Activated CD8-positive, alpha-beta memory T cell treated with anti-CD3 and anti-CD28 coated beads for 1 hour (primary cell): ENCODE data around the gene CDK19.

Experiments used
- DNase-seq, 2 donors: peaks; one replicate each; pipeline ENCODE4 v3.0.0-alpha.2; 2020; ENCODE audit warnings: low read depth in 1 of 2; ENCODE audit errors: extremely low read depth in 1 of 2

The CDK19 gene

DNA sequence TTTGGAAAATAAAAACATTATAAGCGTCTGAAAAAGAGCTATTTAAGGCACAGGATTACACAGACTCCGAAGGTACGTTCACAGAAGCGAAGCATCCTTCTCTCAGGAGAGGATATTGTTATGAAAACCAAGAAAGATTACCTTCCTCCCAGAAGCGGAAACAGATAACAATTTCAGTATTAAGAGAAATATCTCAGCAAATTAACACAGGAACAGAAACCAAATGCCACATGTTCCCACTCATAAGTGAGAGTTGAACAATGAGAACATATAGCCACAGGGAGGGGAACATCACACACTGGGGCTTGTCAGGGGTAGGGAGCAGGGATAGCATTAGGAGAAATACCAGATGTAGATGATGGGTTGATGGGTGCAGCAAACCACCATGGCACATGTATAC is 109.7 kb downstream of the CDK19 start:
- DNase-seq: no peak

DNA sequence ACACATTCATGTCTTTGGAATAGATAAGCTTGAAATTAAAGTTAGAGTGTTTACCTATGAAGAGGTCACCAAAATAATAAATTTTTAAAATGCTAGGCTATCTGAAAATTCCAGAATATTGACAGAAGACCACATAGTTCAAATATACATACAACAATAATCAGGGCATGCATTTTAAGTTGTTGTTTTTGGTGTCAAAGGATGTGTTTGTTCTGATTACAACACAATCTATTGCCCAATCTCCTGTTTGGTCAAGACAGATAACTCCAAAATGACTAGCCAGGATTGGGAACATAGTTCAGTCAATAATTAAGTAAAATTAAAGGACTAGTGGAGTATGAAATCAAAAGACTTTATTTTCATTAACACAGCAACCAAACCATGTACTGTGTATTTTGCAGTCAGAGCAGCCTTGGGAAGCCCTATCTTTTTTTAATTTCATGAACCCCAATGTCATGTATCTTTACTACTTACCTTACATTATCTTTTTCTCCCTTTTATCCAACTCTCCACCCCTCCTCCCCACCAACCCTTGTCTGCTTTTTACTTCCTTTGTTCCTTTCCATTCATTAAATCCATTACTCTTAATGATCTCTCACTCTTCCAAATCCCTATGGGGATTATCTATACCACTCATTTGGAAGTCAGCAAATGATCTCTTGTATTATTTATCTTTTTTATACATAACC is 111.2 kb downstream of the CDK19 start:
- no peak for DNase-seq

DNA sequence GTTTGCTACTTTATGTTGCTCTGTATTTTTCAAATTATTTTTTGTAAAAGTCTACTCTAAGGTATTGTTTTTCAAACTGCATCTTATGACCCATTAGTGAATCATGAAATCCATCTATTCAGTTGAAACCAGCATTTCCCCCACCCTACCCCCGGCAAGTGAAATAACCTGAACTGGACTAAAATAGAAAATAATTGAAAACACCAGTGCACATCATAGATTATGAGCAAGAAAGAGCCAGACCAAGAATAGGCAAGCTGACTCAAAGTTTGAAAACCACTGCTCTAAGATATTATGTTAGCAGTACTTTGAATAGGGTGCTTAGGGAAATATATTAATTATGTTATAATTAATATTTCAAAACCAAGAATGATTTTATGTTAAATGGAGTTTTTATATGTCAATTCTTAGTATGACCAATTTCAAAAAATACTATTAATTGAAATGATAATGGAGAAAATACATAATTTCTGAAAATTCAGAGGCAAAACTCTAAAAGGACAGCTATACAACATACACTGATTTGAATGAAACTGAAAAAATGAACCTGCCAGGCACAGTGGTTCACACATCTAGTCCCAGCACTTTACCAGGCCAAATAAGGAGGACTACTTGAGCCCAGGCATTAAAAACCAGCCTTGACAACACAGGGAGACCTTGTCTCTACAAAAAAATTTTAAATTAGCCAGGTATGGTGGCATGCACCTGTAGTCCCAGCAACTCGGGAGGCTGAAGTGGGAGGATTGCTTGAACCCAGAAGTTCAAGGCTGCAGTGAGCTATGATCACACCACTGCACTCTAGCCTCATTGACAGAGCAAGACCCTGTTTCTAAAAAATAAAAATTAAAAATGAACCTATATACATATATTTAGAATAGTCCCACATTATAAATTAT is 112.0 kb downstream of the CDK19 start:
- no peak for DNase-seq

DNA sequence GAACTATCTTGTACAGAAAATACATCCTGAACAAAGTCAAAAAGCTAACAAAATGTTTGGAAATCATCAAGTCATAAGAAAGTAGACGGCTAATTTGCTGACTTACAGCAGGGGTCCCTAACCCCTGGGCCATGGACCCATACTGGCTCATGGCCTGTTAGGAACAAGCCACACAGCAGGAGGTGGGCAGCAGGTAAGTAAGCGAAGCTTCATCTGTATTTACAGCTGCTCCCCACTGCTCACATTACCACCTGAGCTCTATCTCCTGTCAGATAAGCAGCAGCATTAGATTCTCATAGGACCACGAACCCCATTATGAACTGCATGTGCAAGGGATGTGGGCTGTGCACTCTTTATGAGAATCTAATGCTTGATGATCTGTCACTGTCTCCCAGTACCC is 115.5 kb downstream of the CDK19 start:
- DNase-seq: no peak

DNA sequence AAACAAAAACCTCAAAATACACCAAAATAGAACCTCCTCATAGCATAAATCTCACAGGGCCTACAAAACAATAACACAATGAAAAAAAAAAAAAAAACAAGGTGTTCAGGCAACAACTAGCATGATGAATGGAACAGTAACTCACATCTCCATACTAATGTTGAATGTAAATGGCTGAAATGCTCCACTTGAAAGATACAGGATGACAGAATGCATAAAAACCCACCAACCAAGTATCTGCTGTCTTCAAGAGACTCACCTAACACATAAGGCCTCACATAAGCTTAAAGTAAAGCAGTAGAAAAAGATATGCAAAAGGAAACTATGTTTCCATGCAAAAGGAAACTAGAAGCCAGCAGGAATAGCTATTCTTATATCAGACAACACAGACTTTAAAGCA is 121.3 kb downstream of the CDK19 start:
- no peak for DNase-seq

DNA sequence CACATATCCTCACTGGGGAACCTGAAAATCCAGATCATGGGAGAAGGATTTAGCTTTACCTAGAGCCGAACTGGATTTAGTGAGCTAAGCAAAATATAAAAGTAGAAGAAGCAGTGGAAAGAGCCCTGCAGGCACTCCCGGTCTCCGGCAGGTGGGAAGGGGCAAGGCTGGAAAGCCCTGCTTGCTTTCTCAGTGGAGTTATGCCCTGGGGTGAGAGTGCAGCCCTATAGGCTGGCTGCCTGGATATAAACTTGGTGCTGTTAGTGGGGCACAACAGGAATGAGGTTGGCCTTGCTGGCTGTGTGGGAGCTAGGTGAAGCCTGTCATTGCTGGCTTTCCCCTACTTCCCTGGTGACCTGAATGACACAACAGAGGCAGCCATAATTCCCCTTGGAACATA is 122.0 kb downstream of the CDK19 start:
- no peak for DNase-seq

DNA sequence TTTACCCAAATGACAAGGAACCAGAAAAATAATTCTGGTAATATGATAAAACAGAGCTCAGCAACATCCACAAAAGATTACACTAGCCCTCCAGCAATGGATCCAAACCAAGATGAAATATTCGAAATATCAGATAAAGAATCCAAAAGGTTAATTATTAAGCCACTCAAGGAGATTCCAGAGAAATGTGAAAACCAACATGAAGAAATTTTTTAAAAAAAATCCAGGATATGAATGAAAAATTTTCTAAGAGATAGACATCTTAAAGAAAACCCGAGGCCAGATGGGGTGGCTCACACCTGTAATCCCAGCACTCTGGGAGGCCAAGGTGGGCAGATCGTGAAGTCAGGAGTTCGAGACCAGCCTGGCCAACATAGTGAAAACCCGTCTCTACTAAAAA is 124.4 kb downstream of the CDK19 start:
- no peak for DNase-seq

DNA sequence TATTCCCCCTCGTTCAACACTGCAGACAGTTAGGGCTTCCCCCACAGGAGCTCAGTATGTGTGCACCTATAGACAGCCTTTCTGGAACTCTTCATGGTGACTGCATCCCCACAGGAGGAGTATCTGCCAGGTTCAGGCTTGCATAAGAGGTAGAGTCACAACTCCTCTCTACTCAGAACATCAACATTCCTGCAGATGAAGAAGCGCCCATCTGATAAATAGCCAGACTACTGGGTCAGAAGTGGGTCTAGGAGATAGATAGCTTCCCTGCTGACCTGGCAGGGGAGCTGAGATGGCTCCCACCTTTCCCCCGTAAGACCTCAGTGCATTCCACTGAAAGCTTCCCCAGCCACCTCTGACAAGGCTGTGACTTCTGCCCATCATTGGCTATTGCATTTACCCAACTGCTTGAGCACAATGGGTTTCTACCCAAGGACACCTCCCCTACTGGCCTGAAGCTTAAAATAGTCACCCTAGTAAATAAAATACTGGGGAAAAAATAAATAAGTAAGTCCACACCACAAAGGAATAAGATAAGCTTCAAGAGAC is 125.1 kb downstream of the CDK19 start:
- no peak for DNase-seq

DNA sequence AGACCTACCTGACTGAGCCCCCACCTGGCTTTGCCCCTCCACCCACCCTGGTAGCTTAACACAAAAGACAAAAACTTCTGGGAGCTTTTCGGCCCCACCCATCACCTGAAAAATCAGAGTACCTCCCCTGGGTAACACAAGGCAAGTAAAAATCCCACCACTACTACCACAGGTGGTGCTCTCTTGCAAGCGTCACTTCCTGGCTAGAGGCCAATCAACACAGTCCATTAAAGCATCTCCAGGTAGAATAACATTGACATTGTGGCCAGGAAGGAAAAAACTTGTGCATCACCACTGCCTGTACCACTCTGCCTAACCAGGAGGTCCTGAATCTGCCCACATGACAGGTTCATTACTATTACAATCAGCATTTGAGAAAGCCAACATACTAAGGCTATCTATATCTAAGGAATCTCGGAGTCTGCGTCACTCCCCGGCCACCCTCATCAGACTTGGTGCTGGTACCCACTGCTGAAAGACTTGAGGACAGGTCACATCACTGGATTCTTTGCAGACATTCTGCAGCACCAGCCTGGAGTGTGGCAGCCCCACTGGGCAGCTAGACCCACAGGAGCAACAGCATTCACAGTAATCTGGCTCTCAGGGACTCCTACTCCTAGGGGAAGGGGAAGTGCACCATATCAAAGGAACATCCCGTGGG is 125.9 kb downstream of the CDK19 start:
- no peak for DNase-seq

DNA sequence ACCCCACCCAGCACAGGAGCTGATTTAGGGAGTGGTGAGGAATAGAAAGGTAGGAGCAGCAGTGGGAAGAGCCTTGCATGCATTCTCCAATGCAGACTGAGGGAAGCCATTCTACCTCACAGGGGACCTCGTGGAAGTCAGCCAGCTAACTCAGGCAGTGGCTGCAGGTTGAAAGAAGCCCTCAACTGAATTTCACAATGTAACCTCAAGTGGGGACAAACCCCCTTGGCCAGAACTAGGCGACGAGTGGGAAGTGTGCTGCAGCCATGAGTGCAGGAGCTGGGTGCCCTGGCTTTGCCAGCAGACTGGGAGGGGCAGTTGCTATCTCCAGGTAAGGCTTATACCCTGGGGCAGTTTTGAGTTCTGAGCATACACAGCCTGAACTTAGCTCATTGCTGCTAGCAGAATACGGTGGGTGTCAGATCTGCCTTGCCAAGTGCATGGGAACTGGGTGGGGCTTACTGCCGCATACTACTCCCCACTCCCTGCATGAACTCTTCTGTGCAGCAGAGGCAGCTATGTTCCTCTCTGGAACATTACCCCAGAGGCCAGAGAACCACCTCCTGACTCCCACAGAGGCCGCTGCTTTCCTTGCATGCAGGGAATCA is 126.5 kb downstream of the CDK19 start:
- no peak for DNase-seq

DNA sequence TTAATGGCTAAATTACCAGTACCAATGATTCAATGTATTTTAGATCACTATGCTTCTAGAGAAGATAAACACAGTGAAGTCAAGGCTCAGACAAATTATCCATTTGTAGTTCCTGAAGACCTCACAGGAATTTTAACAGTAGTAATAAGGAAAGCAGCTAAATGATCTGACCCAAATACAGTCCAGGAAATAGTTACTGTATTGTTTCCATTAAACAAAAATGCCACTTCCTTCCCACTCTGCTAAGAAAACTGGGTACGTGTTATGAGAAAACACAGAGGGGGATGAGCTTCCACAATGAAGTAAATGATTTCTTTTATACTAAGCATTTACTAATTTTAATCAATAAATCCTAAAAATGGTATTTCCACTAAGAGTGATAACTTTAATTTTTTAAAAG is 127.9 kb downstream of the CDK19 start:
- no peak for DNase-seq

DNA sequence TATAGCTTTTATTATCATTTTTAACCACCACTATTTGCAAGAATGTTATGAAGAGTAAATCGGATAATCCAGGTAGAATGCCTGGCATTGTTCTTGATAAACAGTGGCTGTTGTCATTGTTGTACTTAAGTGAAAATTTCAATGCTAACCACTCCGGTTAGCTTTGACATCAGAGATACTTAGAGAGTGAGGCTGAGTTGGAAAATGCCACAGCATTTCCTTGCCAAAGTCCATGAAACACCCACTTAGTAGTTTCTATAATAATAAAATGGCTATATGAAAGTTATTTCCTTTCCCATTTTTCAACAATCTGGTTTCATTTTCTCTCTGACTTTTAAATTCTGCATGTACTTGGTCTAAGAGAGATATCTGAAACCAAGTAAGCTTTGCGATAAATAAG is 132.0 kb downstream of the CDK19 start:
- DNase-seq: no peak

DNA sequence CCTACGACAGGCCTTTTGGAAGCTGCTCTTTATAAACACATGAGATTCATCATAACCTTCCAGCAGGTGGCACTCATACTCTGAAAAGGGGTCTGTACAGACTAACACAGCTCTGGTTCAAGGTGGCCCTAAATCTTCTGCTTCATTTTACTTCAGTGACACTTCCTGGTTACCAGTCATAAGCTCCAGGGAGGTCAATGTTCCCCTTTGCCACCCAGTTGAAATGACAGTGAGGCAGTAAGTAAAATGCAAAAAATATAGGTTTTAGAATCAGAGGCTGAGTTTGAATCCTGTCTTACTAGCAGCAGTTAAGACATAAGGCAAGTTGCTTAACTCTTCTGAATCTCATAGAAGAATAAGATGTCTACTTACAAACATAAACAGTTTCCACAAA is 132.8 kb downstream of the CDK19 start:
- DNase-seq: peak; percentile 13 to 25

DNA sequence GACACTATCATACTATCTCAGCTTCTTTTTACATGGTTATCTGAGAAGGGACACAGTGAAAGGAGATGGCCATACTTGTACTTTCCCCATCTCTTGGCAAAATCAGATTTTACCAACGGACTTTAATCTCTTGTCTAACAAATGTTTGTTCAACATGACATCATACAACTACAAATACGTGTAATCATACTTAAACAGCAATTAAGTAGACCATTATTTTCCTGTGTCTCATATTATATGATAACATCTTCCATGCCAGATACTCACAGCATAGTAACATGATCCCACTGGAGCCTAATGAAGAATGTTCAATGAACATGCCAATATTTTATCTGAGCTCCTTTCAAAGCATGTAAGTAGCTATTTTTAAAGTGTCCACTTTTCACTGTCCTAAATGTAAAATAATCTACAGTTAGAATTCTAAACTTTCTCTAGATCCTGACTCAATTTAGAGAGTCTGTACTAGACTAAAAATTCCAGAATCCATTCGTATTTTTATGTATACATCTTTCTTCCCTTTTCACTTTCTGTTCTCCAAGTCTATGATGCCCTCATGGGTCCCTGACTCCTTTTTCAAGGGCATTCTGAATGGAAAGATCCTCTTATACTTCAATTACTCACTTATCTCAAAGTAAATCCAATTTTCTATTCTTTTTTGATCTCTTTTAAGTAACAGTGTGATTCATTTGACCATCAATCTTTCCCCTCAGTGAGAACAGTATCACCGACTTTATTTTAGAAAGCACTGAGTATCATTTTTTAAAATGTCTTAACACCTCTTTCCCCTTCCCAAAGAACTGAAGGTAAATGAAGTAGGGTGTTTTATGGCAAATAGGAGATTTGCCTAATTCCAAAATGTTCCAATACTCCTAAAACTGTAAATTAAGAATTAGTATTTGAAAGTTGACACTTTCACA is 133.5 kb downstream of the CDK19 start:
- DNase-seq: no peak

DNA sequence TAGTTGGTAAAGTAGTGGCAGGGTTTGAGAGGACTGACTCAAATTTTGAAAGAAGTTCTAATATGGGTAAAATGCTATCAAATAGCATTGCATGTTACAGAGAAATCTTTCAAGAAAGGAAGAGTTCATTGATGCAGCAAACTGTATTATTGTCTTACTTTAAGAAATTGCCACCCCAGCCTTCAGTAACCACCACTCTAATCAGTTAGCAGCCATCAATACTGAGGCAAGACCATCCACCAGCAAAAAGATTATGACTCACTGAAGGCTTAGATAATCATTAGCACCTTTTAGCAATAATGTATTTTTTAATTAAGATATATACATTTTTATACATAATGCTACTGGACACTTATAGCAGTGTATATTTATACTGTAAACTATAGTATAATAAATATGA is 138.9 kb downstream of the CDK19 start:
- DNase-seq: no peak

DNA sequence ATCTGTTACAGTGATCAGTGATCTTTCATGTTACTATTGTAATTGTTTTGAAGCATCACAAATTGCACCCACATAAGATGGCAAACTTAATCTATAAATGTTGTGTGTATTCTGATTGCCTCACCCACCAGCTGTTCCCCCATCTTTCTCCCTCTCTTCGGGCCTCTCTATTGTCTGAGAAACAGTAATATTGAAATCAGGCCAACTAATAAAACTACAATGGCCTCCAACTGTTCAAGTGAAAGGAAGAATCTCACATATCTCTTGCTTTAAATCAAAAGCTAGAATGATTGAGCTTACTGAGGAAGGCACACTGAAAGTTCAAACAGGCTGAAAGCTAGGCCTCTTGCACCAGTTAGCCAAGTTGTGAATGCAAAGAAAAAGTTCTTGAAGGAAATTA is 141.2 kb downstream of the CDK19 start:
- no peak for DNase-seq

DNA sequence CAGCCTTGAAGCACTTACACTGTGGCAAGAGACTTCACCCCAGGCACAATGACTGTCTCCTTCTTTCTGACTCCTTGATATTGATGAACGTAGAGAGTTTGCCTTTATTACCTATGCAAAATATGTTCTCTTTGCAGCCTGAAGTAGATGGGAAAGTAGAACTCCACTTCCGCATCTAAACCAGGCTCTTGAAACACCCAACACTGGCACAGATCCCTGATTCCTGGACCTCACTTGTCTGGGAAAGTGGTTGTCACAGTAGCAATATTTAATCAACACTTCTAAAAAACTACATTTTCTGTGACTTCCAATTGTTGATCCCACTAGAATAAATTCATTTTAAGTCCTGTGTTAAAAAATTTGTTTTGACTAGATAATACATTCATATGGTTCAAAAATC is 143.1 kb downstream of the CDK19 start:
- no peak for DNase-seq

DNA sequence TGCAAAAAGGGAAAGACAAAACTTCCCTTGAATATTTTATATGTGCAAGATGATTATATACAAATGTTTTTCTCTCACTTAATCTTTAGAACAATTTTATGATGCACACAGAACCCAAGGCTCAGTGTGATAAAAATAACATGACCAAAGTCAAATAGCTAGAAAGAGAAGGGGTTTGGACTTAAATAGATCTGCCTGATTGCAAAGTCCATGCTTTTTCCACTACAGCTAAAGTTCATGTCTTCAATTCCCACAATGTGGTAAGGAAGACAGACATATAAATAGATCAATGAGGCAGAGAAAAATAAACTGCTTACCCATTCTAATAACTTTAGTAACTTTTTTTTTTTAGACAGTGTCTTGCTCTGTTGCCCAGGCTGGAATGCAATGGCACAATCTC is 143.8 kb downstream of the CDK19 start:
- no peak for DNase-seq

DNA sequence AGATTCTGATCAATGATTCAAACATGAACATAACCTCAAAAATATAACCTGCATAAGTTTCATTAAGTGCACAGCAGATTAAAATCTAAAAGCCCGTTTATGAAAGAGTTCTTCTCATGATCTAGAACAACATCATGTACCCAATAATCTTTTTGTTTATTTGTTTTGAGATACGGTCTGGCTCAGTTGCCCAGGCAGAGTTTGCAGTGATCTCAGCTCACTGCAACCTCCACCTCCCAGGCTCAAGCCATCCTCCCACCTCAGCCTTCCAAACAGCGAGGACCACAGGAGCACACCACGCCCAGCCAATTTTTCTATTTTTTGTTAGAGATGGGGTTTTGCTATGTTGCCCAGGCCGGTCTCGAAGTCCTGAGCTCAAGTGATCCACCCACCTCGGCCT is 149.7 kb downstream of the CDK19 start:
- no peak for DNase-seq

DNA sequence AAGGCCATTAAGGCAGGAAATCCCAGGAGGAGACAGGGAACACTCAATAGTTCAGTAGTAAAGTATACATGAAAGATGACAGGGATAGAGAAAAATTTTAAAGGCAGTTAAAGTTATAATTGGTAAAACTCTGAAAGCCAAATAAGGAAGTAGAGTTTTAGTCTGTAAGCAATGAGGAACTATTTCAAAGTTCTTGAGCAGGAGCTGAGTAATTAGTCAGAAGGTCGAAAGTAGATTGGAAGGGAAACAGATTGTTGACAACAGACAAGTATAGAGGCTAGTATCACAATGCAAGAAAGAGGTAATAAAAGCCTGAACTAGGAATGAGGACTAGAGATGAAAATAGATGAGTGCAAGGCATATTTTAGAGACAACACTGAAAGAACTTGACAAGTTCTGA is 150.3 kb downstream of the CDK19 start:
- no peak for DNase-seq
